PC-9 (cell line): ENCODE results near the gene MYO15B.

Experiments used
- EZH2 ChIP-seq: fragments of 200-600 bp; sonication (generic); IDR thresholded peaks from 2 replicates; pipeline ENCODE4 v1.8.0; 2017; ENCODE audit warnings: antibody characterized with exemption, low read depth
- TF ChIP-seq, protein P1 (sequence below): fragments of 200-600 bp; sonication (generic); conservative IDR thresholded peaks from 2 replicates; pipeline ENCODE4 v1.6.1; 2017; ENCODE audit warnings: mixed run types, antibody characterized with exemption, mild to moderate bottlenecking, moderate library complexity

- TF ChIP-seq, protein P1, sequence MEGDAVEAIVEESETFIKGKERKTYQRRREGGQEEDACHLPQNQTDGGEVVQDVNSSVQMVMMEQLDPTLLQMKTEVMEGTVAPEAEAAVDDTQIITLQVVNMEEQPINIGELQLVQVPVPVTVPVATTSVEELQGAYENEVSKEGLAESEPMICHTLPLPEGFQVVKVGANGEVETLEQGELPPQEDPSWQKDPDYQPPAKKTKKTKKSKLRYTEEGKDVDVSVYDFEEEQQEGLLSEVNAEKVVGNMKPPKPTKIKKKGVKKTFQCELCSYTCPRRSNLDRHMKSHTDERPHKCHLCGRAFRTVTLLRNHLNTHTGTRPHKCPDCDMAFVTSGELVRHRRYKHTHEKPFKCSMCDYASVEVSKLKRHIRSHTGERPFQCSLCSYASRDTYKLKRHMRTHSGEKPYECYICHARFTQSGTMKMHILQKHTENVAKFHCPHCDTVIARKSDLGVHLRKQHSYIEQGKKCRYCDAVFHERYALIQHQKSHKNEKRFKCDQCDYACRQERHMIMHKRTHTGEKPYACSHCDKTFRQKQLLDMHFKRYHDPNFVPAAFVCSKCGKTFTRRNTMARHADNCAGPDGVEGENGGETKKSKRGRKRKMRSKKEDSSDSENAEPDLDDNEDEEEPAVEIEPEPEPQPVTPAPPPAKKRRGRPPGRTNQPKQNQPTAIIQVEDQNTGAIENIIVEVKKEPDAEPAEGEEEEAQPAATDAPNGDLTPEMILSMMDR, result no peak
- TF ChIP-seq EZH2, result no peak
Measured at GRCh38 chr17:75650874-75651273, 63.3 kb downstream of the MYO15B start.
